GM21528 (cell line): ENCODE measurements around the gene WASL.

Experiments used
- ATAC-seq: cut with Tn5 transposase; IDR thresholded peaks from one replicate; pipeline ENCODE4 v1.9.1; 2021; ENCODE audit warnings: mild to moderate bottlenecking, moderate library complexity; ENCODE audit not compliant: unreplicated experiment, low FRiP score

The WASL gene

DNA sequence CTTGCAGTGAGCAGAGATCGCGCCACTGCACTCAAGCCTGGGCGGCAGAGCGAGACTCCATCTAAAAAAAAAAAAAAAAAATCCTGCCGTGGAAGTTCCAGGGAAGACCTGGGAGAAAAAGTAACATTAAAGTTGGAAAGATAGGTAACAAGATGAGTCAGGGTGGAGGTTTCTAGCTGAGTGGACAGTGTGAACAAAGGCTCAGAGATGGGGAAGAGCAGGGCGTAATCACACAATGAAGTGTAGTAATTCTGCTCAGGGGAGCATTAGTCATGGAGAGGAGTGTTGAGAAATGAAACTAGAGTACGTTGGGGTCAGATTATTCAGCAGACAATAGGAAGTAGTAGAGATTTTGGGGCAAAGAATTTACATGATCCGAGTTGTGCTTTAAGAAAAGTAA is 21.6 kb upstream of the WASL start:
- ATAC-seq = peak; percentile 88

DNA sequence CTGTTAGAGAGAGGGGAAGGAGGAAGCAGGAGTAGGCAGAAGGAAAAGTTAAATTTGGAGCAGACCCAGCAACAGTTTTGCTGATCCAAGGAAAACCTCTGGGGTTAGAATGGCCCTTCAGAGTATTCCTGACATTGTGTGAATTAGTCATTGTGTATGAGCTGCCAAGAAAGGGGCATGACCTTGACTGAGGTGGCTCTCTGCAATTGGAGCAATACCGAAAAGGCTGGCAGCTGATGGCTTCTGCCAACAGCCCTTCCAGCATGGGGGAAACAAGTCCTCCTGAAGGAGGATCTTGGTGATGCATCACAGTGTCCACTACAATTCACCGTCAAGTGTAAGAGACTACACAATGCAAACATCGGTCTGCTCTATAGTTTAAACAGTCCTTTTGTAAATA is 20.6 kb upstream of the WASL start:
- ATAC-seq = no peak

DNA sequence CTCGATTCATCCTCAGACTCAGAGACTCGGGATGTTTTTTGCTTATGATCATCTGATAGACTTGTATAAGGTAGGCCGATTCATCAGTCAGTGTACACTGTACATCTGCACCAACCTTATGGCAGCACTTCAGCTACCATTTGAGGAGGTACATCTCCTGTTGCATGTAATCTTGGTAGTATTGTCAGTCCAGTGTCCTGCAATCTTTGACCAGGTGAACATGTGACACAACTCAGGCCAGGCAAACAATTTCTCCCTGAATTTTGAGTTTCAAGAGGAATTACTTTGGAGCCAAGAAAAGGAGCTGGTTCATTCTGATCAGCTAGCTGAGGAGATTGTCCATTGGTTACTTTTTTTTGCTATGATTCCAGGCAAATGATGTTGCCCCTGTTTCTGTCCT is 19.7 kb upstream of the WASL start:
- ATAC-seq = no peak

DNA sequence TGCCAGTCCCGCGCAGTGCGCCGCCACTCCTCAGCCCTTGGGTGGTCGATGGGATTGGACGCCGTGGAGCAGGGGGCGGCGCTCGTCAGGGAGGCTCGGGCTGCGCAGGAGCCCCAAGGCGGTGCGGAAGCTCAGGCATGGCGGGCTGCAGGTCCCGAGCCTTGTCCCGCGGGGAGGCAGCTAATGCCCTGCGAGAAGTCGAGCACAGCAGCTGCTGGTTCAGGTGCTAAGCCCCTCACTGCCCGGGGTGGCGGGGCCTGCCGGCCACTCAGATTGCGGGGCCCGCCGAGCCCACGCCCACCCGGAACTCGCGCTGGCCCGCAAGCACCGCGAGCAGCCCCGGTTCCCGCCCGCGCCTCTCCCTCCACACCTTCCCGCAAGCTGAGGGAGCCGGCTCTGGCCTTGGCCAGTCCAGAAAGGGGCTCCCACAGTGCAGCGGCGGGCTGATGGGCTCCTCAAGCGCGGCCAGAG is 14.4 kb upstream of the WASL start:
- no peak for ATAC-seq

DNA sequence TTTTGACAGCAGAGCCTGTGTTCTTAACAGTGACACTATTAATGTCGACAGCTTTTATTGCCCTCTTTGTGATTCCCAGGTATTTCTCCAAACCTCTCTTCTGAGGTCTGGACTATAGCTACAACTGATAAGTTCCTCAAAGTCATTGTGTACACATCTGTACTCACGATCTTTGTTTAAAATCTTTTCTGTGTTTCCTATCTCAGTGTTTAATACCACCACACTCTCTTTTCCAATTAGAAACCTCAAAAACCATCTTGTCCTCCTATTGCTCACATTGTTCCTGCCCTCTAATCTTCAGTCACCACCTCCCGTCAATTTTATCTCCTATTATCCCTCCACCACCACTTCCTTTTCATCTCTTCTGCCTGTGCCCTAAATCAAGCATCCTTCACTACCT is 12.9 kb upstream of the WASL start:
- ATAC-seq = no peak

DNA sequence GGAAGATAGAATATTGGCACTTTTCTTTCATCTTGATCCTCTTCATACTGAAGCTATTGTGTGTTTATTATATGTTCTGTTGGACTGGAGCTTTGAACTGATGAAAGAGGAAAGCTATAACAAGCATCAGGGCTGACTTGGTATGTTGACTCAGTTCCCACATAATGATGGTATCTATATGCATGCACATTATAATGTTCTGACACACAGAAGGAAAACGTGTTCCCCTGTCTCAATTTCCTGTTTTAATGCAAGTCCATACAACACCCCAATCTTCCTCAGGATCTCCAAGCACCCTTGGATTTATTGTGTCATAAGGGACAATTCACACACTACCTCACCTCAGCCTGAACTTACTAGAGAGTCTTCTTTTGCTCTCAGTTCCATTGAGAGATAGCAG is 8.3 kb upstream of the WASL start:
- no peak for ATAC-seq

DNA sequence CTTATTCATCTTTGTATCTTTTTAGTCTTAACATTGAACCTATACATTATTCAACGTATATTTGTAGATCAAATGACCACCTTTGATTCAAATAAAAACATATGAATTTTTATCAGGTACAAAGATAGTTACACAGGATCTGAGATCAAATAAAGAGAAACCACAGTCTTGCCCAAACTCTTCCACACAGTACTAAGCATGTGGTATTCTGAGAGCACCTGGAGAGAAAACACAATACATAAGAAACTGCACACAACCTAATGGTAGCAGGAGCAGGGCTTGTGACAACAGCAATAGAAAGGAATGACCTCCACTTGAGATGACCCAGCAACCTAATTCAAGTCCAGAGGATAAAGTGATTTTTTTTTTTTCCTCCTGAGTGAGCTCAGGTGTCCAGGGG is 6.5 kb upstream of the WASL start:
- ATAC-seq = no peak

DNA sequence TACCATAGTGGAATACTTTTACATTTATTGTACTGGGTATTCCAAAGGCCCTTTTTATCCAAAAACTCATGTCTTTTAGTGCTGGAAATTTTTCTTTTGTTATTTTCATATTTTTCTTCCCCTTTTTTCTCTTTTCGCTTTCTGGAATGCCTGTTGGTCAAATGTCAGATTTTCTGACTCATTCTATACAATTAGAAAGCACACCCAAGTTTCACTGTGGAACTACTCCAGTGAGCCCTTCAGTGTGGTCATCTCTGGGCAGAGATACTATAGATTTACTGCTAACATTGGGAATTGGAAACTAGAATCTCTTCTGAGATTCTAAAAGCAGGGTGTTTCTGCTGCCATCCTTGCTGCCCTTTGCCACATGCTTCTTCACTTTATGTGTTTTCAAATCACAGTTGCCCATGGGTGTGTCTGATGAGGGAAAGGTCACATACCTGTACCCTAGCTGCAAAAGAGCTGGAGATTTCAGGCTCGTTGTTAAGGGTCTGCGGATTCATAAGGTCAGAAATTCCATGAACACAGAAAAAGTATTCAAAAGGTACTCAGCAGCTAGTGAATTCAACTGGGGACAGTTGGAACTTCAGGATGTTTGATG is 5.6 kb upstream of the WASL start:
- no peak for ATAC-seq

DNA sequence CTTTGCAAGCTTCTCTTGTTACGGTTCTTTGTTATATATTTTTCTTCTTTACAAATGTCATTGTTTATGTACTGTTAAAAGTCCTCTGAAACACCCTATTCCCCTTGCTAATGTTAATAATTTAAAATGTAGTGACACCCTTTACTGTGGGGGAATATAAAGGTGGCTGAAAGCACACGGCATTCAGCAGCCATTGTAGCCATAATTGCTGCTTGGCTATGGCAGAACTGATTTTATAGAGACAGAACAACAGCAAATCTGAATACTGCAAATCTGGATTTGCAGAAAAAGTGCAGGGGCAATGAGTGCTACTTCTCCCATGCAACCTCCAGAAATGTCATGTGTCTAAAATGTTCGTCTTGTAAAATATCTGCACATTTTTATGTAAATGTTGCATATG is 3.7 kb upstream of the WASL start:
- ATAC-seq = no peak

DNA sequence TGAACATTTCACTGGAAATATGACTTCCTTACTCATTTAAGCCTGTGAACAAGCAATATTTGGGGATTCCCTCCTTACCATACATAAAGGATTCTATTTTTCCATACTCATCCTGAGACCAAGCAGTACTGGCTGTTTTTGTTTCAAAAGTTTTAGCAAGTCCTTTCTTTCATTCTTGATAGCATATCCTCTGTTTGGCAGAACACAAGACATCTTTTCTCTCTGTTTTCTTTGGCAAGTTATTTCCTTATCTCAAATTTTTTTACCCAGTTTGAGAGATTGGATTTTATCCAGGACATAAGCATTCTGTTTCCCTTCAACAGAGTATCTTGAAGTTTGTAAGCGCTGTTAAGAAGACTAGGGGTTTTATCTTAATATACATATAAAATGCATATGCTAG is 3.0 kb upstream of the WASL start:
- no peak for ATAC-seq

DNA sequence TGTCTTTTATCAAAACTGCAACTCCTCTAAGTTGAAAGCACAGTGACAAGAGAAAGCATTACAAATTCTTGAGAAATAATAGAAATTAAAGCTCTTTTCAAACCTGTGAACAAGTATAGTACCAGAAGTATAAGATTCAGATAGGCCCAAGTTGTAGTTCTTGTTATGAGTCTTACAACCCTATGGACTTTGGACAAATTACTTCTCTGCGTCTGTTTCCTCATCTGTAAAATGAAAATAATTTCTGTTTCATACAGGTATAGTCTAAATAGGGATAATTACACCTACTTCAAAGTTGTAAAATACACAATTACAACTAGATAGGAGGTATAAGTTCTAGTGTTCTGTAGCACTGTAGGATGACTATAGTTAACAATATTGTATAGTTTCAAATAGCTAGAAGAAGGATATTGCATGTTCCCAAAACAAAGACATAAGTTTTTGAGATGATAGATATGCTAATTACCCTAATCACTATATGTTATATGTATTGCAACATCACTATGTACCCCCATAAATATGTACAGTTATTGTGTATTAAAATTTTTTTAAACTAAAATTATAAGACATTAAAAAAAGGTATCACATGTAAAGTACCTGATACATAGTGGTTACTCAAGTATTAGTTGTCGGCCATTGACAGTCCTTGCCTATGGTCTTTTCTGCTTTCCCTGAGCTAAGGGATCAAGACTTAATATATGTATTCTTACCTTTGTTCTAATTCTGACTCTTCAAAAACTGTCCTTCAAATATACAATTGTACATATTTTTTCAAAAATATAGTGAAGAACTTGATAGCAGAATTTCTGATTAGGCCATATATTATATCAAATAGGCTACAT is 1.8 kb upstream of the WASL start:
- ATAC-seq = no peak

DNA sequence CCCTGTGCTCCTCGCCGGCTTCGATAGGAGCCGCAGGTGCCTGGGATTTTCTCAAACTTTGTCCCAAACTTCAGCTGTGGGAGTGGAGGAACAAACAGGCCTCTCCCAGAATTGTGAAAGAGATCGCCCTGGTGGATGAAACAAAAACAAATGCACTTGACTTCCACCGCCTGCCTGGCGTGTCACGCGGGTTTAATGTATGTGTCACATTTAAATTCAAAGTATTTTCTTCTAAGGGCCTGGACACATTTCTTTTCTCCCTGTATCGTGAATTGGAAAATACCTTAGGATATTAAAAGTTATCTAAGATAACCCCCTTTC is 694 bp upstream of the WASL start:
- ATAC-seq = peak; percentile 19

DNA sequence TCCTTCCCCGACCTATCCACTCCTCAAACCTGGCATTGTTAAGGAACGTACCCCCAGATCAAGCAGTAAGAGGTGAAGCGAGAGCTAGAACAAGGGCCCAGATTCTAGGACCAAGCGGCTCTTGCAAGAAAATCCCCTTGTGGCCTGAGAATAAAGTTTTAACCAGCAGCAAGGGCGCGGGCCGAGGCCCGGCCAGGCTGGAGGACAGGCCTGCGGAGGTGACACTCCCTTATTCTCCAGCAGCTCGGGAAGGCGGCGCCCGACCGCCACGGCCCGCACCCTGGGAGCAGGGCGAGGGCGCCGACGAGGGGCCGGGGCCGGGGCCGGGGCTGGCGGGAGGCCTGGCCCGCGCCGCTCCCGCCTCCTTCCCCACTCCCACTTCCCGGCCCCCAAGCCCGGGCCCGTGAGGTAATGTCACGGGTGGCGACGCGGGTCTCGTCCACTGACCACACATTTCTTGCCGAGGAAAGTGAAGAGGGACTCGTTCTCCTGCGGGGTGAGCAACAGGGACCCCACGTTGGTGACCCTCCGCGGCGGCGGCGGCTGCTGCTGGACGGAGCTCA is 551 bp downstream of the WASL start:
- peak; percentile 21 for ATAC-seq

DNA sequence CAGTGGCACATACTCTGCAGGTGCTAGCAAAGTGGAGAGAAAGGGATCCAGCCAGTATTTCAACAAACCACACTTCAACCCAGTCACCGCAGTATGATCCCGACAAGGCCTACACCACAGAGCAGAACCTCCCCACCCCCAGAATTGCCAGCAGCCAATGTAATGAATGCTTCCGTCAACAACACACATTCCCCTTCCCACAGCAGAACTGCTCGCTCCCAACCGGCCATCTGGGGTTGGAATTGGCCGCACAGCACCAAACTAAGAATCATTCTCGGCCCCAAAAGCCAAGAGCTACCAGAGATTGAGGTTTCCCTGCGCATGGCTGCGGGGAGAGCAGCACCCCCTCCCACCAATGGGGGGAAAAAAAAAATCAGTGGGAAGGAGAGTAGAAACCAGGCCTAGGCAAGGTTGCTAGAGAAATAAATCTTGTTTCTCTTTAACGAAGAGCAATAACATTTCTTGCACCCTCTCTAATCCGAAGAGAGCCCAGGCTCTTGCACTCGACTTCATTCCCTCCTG is 1.1 kb downstream of the WASL start:
- no peak for ATAC-seq

DNA sequence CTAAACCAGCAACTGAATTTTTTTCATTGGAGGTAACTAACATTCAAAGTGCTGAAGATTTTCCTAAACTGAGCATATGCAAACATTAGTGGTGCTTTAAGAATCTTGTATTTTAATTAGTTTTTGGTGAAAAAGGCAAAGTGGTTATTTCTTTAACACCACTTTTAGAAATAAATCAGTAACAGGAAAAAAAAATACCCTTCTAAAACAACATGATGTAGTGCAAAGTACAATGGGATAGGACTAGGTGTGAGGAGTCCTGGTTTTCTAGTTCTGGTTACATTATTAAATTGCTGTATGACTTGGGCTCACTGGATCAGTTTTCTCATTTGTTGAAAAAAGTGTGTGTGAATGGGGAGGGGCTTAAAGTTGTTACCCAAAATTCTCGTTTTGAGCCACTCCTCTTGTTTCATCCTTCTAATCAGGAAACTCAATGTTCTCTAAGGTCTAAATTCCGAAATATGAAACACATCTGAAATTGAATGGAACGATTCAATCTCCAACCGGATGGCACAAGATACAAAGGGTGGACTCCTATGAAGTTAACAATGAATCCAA is 1.8 kb downstream of the WASL start:
- ATAC-seq = no peak

DNA sequence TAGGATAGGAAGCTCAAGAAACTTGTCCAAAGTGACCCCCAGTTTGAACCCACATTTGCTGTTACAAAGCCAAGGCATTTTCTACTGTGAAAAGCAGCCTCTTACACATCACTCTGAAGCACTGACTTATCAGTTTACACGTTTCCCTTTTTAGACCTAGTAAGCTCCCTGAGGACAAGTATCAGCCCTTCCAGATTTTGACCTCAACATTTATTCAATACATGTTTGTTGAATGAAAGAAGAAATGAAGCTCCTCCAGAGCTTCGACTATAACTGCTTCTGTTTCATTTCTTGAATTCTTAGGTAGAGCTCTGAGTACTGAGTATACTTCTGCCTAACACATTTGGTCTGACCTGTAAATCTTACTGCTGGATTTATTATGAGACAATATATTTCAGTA is 2.7 kb downstream of the WASL start:
- ATAC-seq = no peak

DNA sequence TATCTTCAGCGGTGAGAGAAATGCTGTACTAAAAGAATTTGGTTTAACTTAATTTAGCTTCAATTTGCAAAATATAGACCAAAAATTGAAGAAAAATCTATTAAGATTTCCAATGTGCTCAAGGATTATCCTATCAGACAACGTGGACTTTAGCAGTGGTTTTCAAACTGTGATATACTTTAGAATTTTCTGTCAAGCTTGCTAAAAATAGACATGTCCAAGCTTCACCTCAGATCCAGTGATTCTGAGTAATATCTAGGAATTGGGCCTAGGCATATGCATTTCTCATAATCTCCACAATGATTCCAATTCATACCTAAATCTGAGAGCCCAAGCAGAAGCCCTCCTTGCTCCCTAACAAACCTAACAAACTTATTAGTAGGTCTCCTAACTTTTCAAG is 3.4 kb downstream of the WASL start:
- no peak for ATAC-seq

DNA sequence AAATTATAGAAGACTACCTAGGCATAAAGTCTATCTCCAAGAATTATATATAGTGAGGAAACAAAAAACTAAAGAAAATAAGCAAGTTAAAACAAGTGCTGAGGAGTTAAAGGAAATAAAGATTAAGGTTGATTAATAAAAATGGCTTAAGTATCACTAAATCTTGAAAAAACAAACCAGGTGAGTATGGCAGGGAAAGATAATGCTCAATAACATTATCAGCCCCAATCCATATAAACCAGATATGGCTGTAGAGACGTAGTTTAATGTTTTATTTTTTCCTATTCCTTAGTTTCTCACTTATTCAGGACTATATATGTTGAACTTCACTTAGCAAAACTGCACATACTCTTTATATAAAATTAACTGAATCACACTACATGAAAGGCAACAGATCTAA is 4.4 kb downstream of the WASL start:
- ATAC-seq = no peak

DNA sequence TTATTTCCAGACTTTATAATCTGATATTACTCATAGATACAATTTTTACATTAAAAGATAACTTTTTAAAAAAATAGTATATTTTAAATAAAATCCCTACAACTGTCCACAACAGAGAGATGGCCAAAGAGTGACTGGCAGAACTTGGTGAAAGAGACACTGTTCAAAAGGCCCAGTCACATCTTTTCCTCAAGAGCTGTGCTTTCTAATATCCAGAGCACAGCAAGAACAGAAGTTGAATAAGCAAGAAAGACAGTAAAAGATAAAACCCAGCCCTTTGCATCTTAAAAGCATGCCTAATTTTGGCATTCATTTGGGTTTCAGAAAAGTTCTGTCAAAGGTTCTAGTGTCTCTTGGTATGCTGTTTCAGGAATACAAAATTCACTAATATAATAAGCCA is 6.9 kb downstream of the WASL start:
- no peak for ATAC-seq

DNA sequence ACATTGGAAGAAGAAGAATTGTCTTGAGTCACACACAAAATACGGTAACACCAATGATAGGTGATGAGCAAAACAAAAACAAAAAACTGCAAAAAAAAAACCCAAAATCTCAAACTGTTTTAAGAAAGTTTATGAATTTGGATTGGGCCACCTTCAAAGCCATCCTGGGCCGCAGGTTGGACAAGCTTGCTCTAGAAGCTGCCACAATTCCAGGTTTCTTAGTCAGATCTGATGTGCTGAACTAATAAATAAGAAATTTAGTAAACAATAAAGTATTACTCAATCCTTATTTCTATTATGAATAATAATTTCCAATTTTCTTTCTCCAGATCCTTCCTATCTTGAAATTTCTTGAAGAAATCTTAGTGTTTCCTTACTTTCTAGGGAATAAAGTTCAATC is 10.0 kb downstream of the WASL start:
- ATAC-seq = no peak

DNA sequence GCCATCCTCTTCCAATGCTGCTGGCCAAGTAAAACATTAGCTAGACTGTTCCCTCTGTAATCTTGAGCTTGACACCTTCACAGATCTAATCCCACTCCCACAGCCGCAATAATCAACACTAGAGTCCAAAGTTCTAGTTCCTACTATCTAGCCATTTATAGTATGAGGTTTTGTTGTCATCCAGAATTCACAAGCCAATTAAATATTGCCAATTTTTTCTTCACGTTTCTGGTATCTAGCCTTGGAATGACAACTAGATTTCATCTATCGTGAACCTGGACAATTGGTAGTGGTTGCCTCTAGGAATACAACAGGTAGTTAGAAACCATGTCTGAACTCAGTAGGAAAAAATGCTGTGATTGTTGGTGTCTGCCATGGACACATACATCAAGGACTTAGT is 10.4 kb downstream of the WASL start:
- no peak for ATAC-seq
